Measurements from ENCODE around the gene CCDC154.
"Not testable (repeated sequence)": the region's sequence is repeated elsewhere in the genome, so short reads cannot be mapped to it uniquely, and the experiment has no call there.

CCDC154 gene

DNA sequence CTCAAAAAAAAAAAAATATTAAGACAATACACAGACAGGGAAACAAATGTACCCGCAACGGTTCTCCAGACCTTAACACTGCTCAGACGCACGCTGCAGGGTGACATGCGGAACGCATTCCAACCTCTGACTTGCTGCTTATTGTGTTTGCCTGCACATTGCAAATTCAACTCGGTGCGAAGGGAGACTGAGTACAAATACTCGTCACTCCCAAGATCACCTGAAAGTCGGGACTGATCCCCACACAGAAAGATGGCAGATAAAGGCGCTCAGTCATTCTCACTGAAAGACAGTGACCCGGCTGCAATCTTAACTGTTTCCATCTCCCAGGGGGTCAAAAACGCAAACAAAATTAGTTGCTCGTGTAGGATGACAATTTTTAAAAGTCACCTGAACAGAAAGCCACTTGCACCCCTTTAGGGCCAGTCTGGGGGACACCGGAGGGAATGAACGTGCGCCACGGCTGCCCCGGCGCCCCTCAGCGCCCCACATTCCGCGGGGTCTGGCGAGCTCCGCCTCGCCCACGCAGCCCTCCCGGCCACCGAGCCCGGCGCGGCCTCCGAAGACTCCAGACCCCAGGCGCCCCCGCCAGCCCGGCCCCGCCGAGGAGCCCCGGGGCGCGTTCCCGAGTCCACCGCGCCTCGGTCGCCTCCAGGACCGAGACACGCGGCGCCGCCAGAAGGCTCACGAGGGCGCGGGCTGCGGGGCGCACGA lies 29.9 kb upstream of the CCDC154 start:
- DNase-seq (ENCODE audit: low spot score) = no peak

- DNase-seq (ENCODE audit: low spot score) = no peak
Observed at GRCh38 chr16:1472974-1473373, 28.6 kb upstream of the CCDC154 start.

- DNase-seq (ENCODE audit: low spot score) = no peak
Observed at GRCh38 chr16:1471569-1472194, 27.3 kb upstream of the CCDC154 start.

DNA sequence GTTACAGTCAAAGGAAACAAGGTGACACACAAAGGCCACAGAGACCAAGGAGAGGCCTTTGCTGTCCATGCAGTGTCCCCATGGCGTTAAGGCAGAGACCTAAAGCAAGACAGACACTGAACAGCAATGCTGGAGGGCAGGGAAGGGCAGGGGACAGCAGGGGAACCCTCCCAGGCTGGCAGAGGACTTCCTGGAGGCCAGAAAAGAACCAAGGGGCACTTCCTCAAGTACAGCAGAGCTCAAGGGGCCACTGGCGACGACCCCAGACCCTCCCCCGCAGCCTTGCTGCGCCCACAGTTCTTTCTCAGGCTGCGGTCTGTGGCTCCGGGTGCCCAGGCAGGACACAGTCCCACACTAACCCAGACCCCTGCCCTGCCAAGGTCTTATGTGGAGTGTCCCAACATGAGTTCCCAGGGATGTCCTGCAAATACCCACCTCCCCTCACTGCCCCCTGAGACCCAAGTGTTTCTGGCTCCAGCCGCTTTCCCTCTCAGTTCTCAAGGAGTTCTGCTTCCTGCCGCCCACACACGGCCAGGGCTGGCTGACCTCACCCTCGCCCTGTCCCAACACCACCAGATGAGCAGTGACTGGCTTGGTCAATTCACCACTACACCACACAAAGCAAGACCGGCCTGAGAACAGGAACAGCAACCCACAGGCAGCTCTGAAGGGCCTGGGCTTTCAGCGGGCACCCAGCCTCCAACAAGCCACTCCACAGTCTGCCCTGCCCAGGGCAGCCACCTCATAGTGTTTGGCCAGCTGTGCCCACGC lies 26.3 kb upstream of the CCDC154 start:
- DNase-seq (ENCODE audit: low spot score) = no peak

- DNase-seq (ENCODE audit: low spot score) = no peak
Observed at GRCh38 chr16:1469693-1470201, 25.4 kb upstream of the CCDC154 start.

- not testable (repeated sequence) for DNase-seq (ENCODE audit: low spot score)
Observed at GRCh38 chr16:1469141-1469540, 24.8 kb upstream of the CCDC154 start.

DNA sequence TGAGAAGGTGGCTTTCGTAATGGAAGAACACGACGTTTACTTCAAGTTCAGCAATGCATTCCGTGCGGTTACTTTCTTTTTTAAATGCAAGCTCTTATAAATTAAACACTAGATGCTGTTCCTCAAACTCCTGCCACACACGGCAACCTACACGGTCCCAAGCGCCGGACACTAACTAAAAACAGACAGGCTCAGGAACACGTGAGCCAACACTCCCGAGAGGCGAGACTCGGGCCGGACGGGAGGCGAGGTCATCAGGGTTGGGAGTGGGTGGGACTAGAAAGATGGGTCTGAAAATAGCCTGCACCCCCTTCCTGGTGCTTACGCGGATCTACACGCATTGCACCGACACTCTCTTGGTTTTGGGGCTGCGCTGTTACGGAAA lies 24.1 kb upstream of the CCDC154 start:
- DNase-seq (ENCODE audit: low spot score) = no peak

GRCh38 chr16:1466968-1467521 lies 22.7 kb upstream of the CCDC154 start:
- no peak for DNase-seq (ENCODE audit: low spot score)

DNA sequence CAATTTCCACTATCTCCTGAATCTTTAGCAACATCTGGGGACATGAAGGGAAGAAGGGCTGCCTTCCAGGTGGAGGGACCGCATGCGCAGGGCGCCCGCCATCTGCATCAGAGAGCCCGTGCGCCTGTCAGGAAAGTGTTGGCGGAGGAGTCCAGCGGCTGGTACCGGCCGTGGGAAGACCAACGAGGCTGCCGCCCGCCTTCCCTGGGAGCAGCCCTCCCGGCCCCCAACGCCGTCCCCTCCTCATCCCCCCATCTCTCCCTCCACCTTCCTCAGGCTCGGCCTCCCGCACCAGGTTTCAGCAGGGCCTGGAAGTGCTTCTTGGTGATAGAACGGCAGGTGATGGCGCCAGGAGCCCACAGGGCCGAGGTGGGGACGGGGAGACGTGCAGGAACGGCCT lies 21.7 kb upstream of the CCDC154 start:
- no peak for DNase-seq (ENCODE audit: low spot score)

GRCh38 chr16:1465567-1465915 lies 21.2 kb upstream of the CCDC154 start:
- no peak for DNase-seq (ENCODE audit: low spot score)

- no peak for DNase-seq (ENCODE audit: low spot score)
Observed at GRCh38 chr16:1464894-1465566, 20.7 kb upstream of the CCDC154 start.

- DNase-seq (ENCODE audit: low spot score) = no peak
Observed at GRCh38 chr16:1464196-1464893, 20.0 kb upstream of the CCDC154 start.

DNA sequence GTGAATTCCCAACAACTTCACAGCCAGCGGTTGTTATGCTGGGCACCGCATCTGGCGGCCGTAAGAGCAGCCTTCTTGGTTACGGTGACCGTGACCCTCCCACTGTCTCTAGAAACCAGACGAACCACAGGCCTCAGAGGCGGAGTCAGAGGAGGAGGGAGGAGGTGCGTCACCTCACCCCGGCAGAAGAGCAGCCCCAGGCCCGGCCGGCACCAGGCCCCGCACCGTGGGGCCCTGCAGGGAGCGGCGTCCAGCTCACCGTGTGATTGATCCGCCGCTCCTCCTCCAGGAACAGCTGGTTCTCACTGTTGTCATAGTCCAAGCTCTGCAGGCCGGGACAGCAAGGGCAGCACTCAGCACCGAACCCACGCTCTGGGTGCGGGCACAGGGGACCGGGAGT lies 16.8 kb upstream of the CCDC154 start:
- DNase-seq (ENCODE audit: low spot score) = no peak

- no peak for DNase-seq (ENCODE audit: low spot score)
Observed at GRCh38 chr16:1460602-1461138, 16.3 kb upstream of the CCDC154 start.

DNA sequence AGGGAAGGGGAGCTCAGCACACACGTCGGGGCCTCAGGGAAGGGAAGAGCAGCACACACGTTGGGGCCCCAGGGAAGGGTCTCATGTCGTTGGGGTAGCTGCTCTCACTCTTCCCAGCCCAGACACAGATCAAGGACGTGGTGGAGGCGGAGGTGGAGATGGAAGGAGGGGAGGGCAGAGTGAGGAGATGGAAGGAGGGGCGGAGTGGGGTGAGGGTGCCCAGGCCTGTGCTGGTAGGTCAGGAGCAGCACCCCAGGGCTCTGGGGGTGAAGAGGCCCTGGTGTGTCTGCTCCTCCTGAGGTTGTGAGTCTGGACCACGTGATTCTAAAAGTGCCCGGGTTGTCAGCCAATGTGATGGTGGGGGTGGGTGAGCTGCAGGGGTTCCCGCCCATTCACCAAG lies 15.6 kb upstream of the CCDC154 start:
- no peak for DNase-seq (ENCODE audit: low spot score)

DNA sequence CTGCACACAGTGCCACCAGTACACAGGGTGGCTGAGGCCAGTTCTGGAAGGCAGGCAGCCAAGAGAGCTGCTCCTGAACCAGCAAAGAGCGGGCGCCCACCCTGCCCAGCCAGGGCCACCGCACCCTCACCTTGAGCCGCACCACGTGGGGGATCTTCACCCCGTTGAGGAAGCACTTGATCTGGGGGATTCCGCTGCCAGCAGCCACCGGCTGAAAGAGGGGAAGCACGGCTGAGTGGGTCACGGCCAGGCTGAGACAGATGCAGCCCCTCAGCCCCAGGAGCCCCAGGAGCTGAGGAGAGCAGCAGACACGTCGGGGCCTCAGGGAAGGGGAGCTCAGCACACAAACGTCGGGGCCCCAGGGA lies 14.6 kb upstream of the CCDC154 start:
- no peak for DNase-seq (ENCODE audit: low spot score)

DNA sequence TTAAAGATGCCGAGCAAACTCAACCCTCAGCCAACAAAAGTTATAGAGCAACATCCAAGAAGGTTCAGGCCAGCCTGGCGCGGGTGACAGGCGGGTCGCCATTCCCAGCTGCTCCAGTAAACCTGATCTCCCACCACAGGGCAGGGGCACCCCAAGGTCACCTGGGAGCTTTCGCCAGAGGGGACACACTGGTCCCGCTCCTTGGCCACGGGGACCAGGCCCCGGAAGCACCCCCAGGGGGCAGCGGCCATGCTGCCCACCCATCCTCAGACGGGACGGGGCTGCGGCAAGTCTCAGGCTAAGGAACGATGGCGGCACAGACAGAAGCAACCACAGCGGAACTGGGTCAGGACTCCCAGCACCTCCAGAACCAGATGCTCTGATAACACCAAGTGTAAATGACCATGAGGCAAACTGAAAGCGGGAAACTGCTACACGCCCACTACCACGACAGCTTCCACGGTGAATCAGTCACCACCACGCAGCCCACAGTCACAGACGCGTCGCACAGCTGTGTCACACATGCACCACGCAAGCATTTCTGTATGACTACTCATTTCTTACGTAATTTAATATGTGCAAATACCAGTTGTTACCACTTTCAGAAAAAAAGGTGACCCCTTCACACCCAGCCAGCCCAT lies 14.1 kb upstream of the CCDC154 start:
- DNase-seq (ENCODE audit: low spot score) = no peak

DNA sequence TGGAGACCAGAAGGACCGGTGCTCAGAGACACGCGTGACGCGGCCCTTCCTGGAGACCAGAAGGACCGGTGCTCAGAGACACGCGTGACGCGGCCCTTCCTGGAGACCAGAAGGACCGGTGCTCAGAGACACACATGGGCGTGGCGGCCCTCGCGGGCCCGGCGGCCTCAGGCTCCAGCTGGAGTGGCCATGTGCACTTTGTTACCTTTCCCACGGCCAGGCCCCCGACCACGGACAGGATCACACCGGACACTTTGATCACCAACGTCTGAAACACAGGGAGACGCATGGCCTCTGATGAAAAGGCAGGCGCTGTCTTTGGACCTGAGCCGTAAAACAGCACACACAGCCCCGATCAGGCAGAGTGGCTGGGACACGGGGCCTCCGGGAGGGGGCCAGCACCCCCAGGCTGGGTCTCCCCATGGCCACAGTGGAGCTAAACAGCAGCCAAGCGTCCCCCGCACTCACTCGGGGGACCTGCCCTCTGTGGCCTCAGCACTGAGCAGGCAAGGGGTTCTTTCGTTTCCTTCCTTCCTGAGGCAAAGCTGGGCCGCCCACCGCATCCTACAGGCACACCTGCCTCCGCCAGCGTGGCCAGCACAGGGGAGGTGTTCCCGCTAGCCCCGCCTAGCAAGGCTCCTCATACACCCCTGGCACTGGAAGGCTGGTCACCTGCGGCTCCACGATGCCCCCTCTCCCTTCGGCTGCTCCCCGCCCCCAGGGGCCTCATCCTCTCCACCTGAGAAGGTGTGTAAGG lies 13.3 kb upstream of the CCDC154 start:
- DNase-seq (ENCODE audit: low spot score) = no peak

- DNase-seq (ENCODE audit: low spot score) = no peak
Observed at GRCh38 chr16:1456951-1457350, 12.6 kb upstream of the CCDC154 start.
